Measurements from ENCODE around the gene OLFML2A. TPM values are rescaled to one million over a fixed set of nuclear protein-coding genes. Genes with fewer than 3 reads are reported as not detected.

OLFML2A gene
- total and polyA plus RNA-seq, 2 of the 13 experiments (the other 11 are each of a cell fraction or from before 2014, with no cell fraction given), result 0.01 to 0.02 TPM

- TF ChIP-seq ARID3A (IDR thresholded peaks at IDR 0.05; ENCODE audit: low read depth, low read length) (no peak), HOXA7 (CRISPR knock-in tag; IDR thresholded peaks at IDR 0.05) (no peak), IKZF5 (CRISPR knock-in tag; IDR thresholded peaks at IDR 0.05) (peak; percentile 63; the same call in 1 of the 2 replicates), ZBTB14 (CRISPR knock-in tag; IDR thresholded peaks at IDR 0.05) (no peak), ZNF510 (CRISPR knock-in tag; IDR thresholded peaks at IDR 0.05; ENCODE audit: low read depth) (no peak), ZNF776 (CRISPR knock-in tag; IDR thresholded peaks at IDR 0.05) (no peak; the same call in 1 of the 2 replicates), SIN3B (IDR thresholded peaks at IDR 0.05; ENCODE audit: low read length) (0 out of 2 replicates have a peak, but pooled peaks have one; percentile 11), BCLAF1 (IDR thresholded peaks at IDR 0.05) (no peak), ZNF770 (CRISPR knock-in tag; IDR thresholded peaks at IDR 0.05) (0 out of 2 replicates have a peak, but pooled peaks have one; percentile 7), ZNF44 (CRISPR knock-in tag; IDR thresholded peaks at IDR 0.05) (no peak), NR2F6 (IDR thresholded peaks at IDR 0.05) (no peak), NR2F6 (CRISPR knock-in tag; IDR thresholded peaks at IDR 0.05) (no peak; the same call in 1 of the 2 replicates), SETDB1 (CRISPR knock-in tag; IDR thresholded peaks at IDR 0.05; ENCODE audit: borderline replicate concordance) (no peak), ZNF878 (CRISPR knock-in tag; IDR thresholded peaks at IDR 0.05) (0 out of 2 replicates have a peak, but pooled peaks have one; percentile 4), AGO2 (optimal IDR thresholded peaks at IDR 0.05; ENCODE audit: low read depth, low read length) (no peak), ZFP36L1 (CRISPR knock-in tag; IDR thresholded peaks at IDR 0.05) (0 out of 2 replicates have a peak, but pooled peaks have one; percentile 26), SALL1 (CRISPR knock-in tag; IDR thresholded peaks at IDR 0.05) (peak; percentile 58; the same call in 1 of the 2 replicates), ATM (IDR thresholded peaks at IDR 0.05; ENCODE audit: borderline replicate concordance) (no peak), MATR3 (CRISPR knock-in tag; IDR thresholded peaks at IDR 0.05) (no peak), PLRG1 (conservative IDR thresholded peaks at IDR 0.05) (no peak), HOXA3 (CRISPR knock-in tag; IDR thresholded peaks at IDR 0.05) (peak; percentile 92), NBN (conservative IDR thresholded peaks at IDR 0.05) (no peak)
Observed at GRCh38 chr9:124771021-124771866, 5.7 kb upstream of the OLFML2A start, which contains the start of gene NR6A1 (continued).

All from HepG2 (cell line).